Endothelial cell of umbilical vein (primary cell): ENCODE data around the gene CNOT11. TPM values are rescaled to one million over a fixed set of nuclear protein-coding genes. Genes with fewer than 3 reads are reported as not detected.

Source experiments
- BruUV-seq: library from RNA; stranded (reverse); fragments of 400-500 nt; replicated peaks from 2 replicates; lab custom pipeline; 2021; lab: Mats Ljungman, UMichigan
- CTCF ChIA-PET: fragments of 300-600, 350-600 bp; sonication (Branson Sonifier 250); formaldehyde crosslinking; loops from one replicate; lab custom pipeline; 2021; ENCODE audit warnings: antibody characterized with exemption, inconsistent platforms; lab: Charles Lee
- POLR2A ChIA-PET: fragments of 300-600, 350-600 bp; sonication (Branson Sonifier 250); formaldehyde crosslinking; loops from one replicate; lab custom pipeline; 2021; ENCODE audit warnings: antibody characterized with exemption, inconsistent platforms; lab: Charles Lee
- DNase-seq: peaks from one replicate; pipeline ENCODE4 v3.0.0-alpha.2; 2011; ENCODE audit warnings: low read depth, low spot score
- FAIRE-seq: peaks from 2 replicates; lab custom pipeline; 2011; peaks lifted over from hg19 to GRCh38; lab: Jason Lieb, UNC
- H2AFZ ChIP-seq: 2 replicates; pipeline ENCODE4 v1.6.0; 2012; ENCODE audit warnings: low read depth, low read length, control low read depth, inconsistent platforms
- H3K27ac ChIP-seq: 2 replicates; pipeline ENCODE4 v1.5.1; 2011; ENCODE audit warnings: low read depth, mild to moderate bottlenecking, control low read depth, low read length, moderate library complexity; ENCODE audit not compliant: insufficient read depth
- H3K27me3 ChIP-seq, 2 experiments: 2 replicates each; pipeline versions ENCODE4 v1.6.0 to v1.6.1; 2011; ENCODE audit warnings: low read length in 2 of 2, mixed read lengths in 1 of 2; ENCODE audit not compliant: control insufficient read depth in 2 of 2, insufficient read depth in 2 of 2
- H3K36me3 ChIP-seq, 2 experiments: 2 replicates in 1 of 2; 3 replicates in 1 of 2; pipeline ENCODE4 v1.5.1; 2011; ENCODE audit warnings: low read length in 2 of 2, mild to moderate bottlenecking in 1 of 2, moderate library complexity in 1 of 2; ENCODE audit not compliant: control insufficient read depth in 2 of 2, insufficient read depth in 2 of 2; ENCODE audit errors: extremely low read depth in 1 of 2
- H3K4me1 ChIP-seq: 3 replicates; pipeline ENCODE4 v1.5.1; 2011; ENCODE audit warnings: mild to moderate bottlenecking, low read length; ENCODE audit not compliant: control insufficient read depth, insufficient read depth; ENCODE audit errors: extremely low read depth
- H3K4me2 ChIP-seq: 2 replicates; pipeline ENCODE4 v1.6.1; 2011; ENCODE audit warnings: low read length, control low read depth, mixed read lengths; ENCODE audit not compliant: insufficient read depth
- H3K4me3 ChIP-seq, 3 experiments: fragments of 200-600 bp in 1 of 3; sonication (generic), shearing (Covaris generic) in 1 of 3; replicated peaks in 1 of 3; 2 replicates each; pipeline ENCODE4 v1.5.1; 2011 to 2016; ENCODE audit warnings: control low read depth in 3 of 3, low read length in 3 of 3, mild to moderate bottlenecking in 2 of 3, inconsistent platforms in 1 of 3, low read depth in 1 of 3, moderate library complexity in 1 of 3; ENCODE audit not compliant: insufficient read depth in 1 of 3
- H3K79me2 ChIP-seq: 2 replicates; pipeline ENCODE4 v1.6.0; 2012; ENCODE audit warnings: low read length, inconsistent platforms; ENCODE audit not compliant: control insufficient read depth, insufficient read depth
- H3K9ac ChIP-seq: replicated peaks from 2 replicates; pipeline ENCODE3; 2011; ENCODE audit warnings: low read length, control low read depth; ENCODE audit not compliant: insufficient read depth; ENCODE audit errors: extremely low read depth
- H3K9me1 ChIP-seq: replicated peaks from 3 replicates; pipeline ENCODE4 v1.6.0; 2011; ENCODE audit warnings: mild to moderate bottlenecking, low read length; ENCODE audit not compliant: control insufficient read depth, insufficient read depth; ENCODE audit errors: extremely low read depth
- H3K9me3 ChIP-seq: replicated peaks from 2 replicates; pipeline ENCODE4 v1.5.1; 2012; ENCODE audit warnings: low read length, inconsistent platforms; ENCODE audit not compliant: control insufficient read depth, insufficient read depth
- H4K20me1 ChIP-seq: replicated peaks from 2 replicates; pipeline ENCODE3; 2011; ENCODE audit warnings: mild to moderate bottlenecking, low read length; ENCODE audit not compliant: control insufficient read depth, insufficient read depth; ENCODE audit errors: extremely low read depth
- EZH2 ChIP-seq: IDR thresholded peaks from 2 replicates; pipeline ENCODE4 v1.6.1; 2012; ENCODE audit warnings: borderline replicate concordance, low read depth, mild to moderate bottlenecking, moderate library complexity, low read length, inconsistent platforms; ENCODE audit not compliant: severe bottlenecking
- FOS ChIP-seq: IDR thresholded peaks from 2 replicates; pipeline ENCODE4 v1.6.1; 2011; ENCODE audit warnings: mild to moderate bottlenecking, low read length, moderate library complexity, borderline replicate concordance; ENCODE audit not compliant: insufficient read depth
- GATA2 ChIP-seq: IDR thresholded peaks from 2 replicates; pipeline ENCODE4 v1.7.0; 2011; ENCODE audit warnings: low read depth, mild to moderate bottlenecking, moderate library complexity, mixed read lengths, low read length; ENCODE audit not compliant: insufficient read length, insufficient read depth
- JUN ChIP-seq: IDR thresholded peaks from 2 replicates; pipeline ENCODE4 v1.6.1; 2011; ENCODE audit warnings: borderline replicate concordance, low read depth; ENCODE audit not compliant: insufficient read length, insufficient read depth
- MAX ChIP-seq: IDR thresholded peaks from 2 replicates; pipeline ENCODE4 v1.6.1; 2011; ENCODE audit not compliant: insufficient read depth, insufficient read length
- MYC ChIP-seq: IDR thresholded peaks from one replicate; pipeline ENCODE4 v1.6.1; 2011; ENCODE audit warnings: mild to moderate bottlenecking, low read depth, low read length
- POLR2A ChIP-seq: IDR thresholded peaks from 2 replicates; pipeline ENCODE4 v1.6.1; 2012; ENCODE audit warnings: low read depth, mild to moderate bottlenecking, control low read depth, low read length
- POLR2AphosphoS5 ChIP-seq: IDR thresholded peaks from 2 replicates; pipeline ENCODE4 v1.6.1; 2012; ENCODE audit warnings: low read depth, mild to moderate bottlenecking, control low read depth, low read length, moderate library complexity; ENCODE audit not compliant: insufficient read depth
- dilution Hi-C: fragments of 300-500 bp; cut with MboI; formaldehyde crosslinking; loops from one replicate; pipeline ENCODE4 v1.15.0; 2019; ENCODE audit warnings: low sequenced_read_pairs; ENCODE audit not compliant: extremely low pct_ligation_motif_present
- intact Hi-C: fragments of 100-400 bp; cut with micrococcal nuclease; formaldehyde crosslinking; loops from one replicate; pipeline ENCODE4 v1.10.0; 2022
- polyA plus RNA-seq, 4 experiments: library from polyadenylated mRNA; depleted of rRNA in 3 of 4; stranded (reverse) in 3 of 4; unstranded in 1 of 4; fragments of >200 nt; gene quantifications; 2 replicates each; pipeline versions ENCODE4 v1.2.1 to v1.2.3, GENCODE V29; 2011 to 2012; ENCODE audit warnings: missing spikeins in 1 of 4
- total RNA-seq: library from RNA; stranded (reverse); gene quantifications from 2 replicates; pipeline ENCODE4 v1.2.3, GENCODE V29; 2021
- TF ChIP-seq, protein P1 (sequence below), 2 donors: IDR thresholded peaks; 1 replicate in 1 of 2; 2 replicates in 1 of 2; pipeline ENCODE4 v1.5.1; 2011; ENCODE audit warnings: low read length in 2 of 2, mild to moderate bottlenecking in 2 of 2, moderate library complexity in 2 of 2, control low read depth in 1 of 2, inconsistent platforms in 1 of 2, low read depth in 1 of 2; ENCODE audit not compliant: insufficient read depth in 1 of 2; ENCODE audit errors: extremely low read depth in 1 of 2

CNOT11 gene
- total and polyA plus RNA-seq, 2 donors (not counting 3 experiments of a cell fraction or from before 2014, with no cell fraction given): 40.5 to 44.3 TPM

DNA sequence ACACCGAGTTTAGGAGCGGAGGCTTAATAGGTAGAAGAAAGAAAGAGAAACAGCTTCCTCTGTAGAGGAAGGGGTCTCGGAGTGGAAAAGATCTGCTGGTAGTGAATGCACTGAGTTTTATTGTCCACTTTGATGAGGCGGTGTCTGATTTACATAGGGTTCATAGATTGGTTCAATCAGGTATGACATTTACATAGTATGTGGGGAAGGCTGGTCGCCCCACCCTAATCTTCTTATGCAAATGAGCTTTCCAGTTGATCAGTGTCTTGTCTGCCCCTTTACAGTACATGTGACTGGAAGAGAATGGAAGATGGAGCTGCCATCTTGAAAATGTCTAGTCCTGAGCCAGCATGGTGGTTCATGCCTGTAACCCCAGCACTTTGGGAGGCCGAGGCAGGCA is 19.9 kb upstream of the CNOT11 start:
- H3K27me3 ChIP-seq: no peaks in the 10 kb centered on the region
- FAIRE-seq (no peak), DNase-seq (no peak)
- intact Hi-C loops (no loop called here), dilution Hi-C loops (no loop called here)
- H3K9ac ChIP-seq: no peak overlapping the region
- H3K4me1 ChIP-seq: no peaks in the 10 kb centered on the region
- no peak overlapping the region for H3K4me2 ChIP-seq
- H4K20me1 ChIP-seq: no peaks in the 10 kb centered on the region
- no peak overlapping the region for H2AFZ ChIP-seq
- H3K79me2 ChIP-seq: no peaks in the 10 kb centered on the region
- H3K9me1 ChIP-seq: no peaks in the 10 kb centered on the region
- H3K27ac ChIP-seq: no peak overlapping the region
- no peak overlapping the region for H3K4me3 ChIP-seq
- CTCF ChIA-PET: interaction anchor here (0.8 to 2.8 kb wide), 6 partner anchors 11 to 220 kb away, joined by 3 to 13 read pairs (median 3); no protein-coding TSS in a partner anchor
- no TSS peak for BruUV-seq
- POLR2A ChIA-PET: no interaction called here
- H3K9me3 ChIP-seq: no peaks in the 10 kb centered on the region
- no peaks in the 10 kb centered on the region for H3K36me3 ChIP-seq
- no peak for TF ChIP-seq FOS
- no peak for TF ChIP-seq EZH2
- no peak for TF ChIP-seq POLR2AphosphoS5
- TF ChIP-seq GATA2: no peak
- no peak for TF ChIP-seq MAX
- TF ChIP-seq, protein P1, sequence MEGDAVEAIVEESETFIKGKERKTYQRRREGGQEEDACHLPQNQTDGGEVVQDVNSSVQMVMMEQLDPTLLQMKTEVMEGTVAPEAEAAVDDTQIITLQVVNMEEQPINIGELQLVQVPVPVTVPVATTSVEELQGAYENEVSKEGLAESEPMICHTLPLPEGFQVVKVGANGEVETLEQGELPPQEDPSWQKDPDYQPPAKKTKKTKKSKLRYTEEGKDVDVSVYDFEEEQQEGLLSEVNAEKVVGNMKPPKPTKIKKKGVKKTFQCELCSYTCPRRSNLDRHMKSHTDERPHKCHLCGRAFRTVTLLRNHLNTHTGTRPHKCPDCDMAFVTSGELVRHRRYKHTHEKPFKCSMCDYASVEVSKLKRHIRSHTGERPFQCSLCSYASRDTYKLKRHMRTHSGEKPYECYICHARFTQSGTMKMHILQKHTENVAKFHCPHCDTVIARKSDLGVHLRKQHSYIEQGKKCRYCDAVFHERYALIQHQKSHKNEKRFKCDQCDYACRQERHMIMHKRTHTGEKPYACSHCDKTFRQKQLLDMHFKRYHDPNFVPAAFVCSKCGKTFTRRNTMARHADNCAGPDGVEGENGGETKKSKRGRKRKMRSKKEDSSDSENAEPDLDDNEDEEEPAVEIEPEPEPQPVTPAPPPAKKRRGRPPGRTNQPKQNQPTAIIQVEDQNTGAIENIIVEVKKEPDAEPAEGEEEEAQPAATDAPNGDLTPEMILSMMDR (IDR thresholded peaks at IDR 0.05; ENCODE audit: extremely low read depth in 1 of 2, insufficient read depth in 1 of 2, low read depth in 1 of 2, low read length in 2 of 2): no peak
- TF ChIP-seq MYC: no peak
- no peak for TF ChIP-seq JUN
- no peak for TF ChIP-seq POLR2A
